Calu3 (cell line): ENCODE measurements around the gene CCDC127. TPM values are rescaled to one million over a fixed set of nuclear protein-coding genes. Genes with fewer than 3 reads are reported as not detected.

ENCODE experiments used
- BruUV-seq: library from RNA; stranded (reverse); fragments of 400-500 nt; replicated peaks from 2 replicates; lab custom pipeline; 2021; lab: Mats Ljungman, UMichigan
- CTCF ChIA-PET: fragments of 300-600 bp; sonication (Branson Sonifier 250); formaldehyde crosslinking; loops from one replicate; lab custom pipeline; 2022; ENCODE audit warnings: antibody characterized with exemption; lab: Charles Lee
- DNase-seq: peaks from one replicate; pipeline ENCODE4 v3.0.0; 2022
- H3K27ac Mint-ChIP-seq: one replicate; pipeline ENCODE4 v1.8.0; 2022; ENCODE audit warnings: mixed read lengths; ENCODE audit not compliant: unreplicated experiment
- H3K27me3 Mint-ChIP-seq: one replicate; pipeline ENCODE4 v1.8.0; 2022; ENCODE audit warnings: mixed read lengths; ENCODE audit not compliant: unreplicated experiment
- H3K36me3 Mint-ChIP-seq: one replicate; pipeline ENCODE4 v1.8.0; 2022; ENCODE audit warnings: mild to moderate bottlenecking, moderate library complexity, mixed read lengths; ENCODE audit not compliant: insufficient read depth, unreplicated experiment
- H3K4me1 Mint-ChIP-seq: one replicate; pipeline ENCODE4 v1.8.0; 2022; ENCODE audit warnings: mild to moderate bottlenecking, low read depth, mixed read lengths; ENCODE audit not compliant: unreplicated experiment
- H3K4me3 Mint-ChIP-seq: one replicate; pipeline ENCODE4 v1.8.0; 2022; ENCODE audit warnings: mild to moderate bottlenecking, low read depth, moderate library complexity, mixed read lengths; ENCODE audit not compliant: unreplicated experiment
- H3K9me3 Mint-ChIP-seq: one replicate; pipeline ENCODE4 v1.8.0; 2022; ENCODE audit warnings: low read depth, mixed read lengths; ENCODE audit not compliant: unreplicated experiment
- intact Hi-C: fragments of 100-400 bp; cut with micrococcal nuclease; formaldehyde crosslinking; loops from one replicate; pipeline ENCODE4 v1.10.0; 2022; ENCODE audit not compliant: unreplicated experiment
- total RNA-seq: library from RNA; stranded (reverse); gene quantifications from 2 replicates; pipeline ENCODE4 v1.2.3, GENCODE V29; 2022
- TF ChIP-seq, protein P1 (sequence below): fragments of 200-600 bp; IDR thresholded peaks from one replicate; pipeline ENCODE4 v1.8.0; 2022; ENCODE audit warnings: antibody characterized with exemption; ENCODE audit not compliant: unreplicated experiment

The CCDC127 gene
- total RNA-seq, 1 experiment from 2014 or later, result 7.3 TPM

DNA sequence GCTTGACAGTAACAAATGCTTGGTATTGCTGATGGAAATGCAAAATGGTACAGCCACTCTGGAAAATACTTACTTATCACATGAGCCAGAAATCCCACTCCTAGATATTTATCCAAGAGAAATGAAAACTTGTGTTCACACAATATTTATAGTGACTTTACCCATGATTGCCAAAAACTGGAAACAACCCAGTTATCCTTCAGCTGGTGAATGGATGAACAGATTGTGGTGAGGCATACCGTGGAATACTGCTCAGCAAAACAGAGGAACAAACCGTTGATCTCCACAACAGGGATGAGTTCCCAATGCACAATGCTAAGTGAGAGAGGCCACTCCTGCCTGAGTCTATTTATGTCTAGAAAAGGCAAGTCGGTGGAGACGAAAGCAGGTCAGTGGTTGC, 67.2 kb downstream of the CCDC127 start:
- no TSS peak for BruUV-seq
- intact Hi-C loops, result no loop called here
- TF ChIP-seq, protein P1, sequence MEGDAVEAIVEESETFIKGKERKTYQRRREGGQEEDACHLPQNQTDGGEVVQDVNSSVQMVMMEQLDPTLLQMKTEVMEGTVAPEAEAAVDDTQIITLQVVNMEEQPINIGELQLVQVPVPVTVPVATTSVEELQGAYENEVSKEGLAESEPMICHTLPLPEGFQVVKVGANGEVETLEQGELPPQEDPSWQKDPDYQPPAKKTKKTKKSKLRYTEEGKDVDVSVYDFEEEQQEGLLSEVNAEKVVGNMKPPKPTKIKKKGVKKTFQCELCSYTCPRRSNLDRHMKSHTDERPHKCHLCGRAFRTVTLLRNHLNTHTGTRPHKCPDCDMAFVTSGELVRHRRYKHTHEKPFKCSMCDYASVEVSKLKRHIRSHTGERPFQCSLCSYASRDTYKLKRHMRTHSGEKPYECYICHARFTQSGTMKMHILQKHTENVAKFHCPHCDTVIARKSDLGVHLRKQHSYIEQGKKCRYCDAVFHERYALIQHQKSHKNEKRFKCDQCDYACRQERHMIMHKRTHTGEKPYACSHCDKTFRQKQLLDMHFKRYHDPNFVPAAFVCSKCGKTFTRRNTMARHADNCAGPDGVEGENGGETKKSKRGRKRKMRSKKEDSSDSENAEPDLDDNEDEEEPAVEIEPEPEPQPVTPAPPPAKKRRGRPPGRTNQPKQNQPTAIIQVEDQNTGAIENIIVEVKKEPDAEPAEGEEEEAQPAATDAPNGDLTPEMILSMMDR, result no peak
- Mint-ChIP-seq H3K4me1 (no peaks in the 10 kb centered on the region), H3K4me3 (no peak overlapping the region), H3K9me3 (peaks cover 21% of the 10 kb centered on the region), H3K27ac (no peak overlapping the region), H3K36me3 (peaks cover 3% of the 10 kb centered on the region), H3K27me3 (peaks cover 40% of the 10 kb centered on the region)
- CTCF ChIA-PET, result no interaction called here
- DNase-seq, result no peak

DNA sequence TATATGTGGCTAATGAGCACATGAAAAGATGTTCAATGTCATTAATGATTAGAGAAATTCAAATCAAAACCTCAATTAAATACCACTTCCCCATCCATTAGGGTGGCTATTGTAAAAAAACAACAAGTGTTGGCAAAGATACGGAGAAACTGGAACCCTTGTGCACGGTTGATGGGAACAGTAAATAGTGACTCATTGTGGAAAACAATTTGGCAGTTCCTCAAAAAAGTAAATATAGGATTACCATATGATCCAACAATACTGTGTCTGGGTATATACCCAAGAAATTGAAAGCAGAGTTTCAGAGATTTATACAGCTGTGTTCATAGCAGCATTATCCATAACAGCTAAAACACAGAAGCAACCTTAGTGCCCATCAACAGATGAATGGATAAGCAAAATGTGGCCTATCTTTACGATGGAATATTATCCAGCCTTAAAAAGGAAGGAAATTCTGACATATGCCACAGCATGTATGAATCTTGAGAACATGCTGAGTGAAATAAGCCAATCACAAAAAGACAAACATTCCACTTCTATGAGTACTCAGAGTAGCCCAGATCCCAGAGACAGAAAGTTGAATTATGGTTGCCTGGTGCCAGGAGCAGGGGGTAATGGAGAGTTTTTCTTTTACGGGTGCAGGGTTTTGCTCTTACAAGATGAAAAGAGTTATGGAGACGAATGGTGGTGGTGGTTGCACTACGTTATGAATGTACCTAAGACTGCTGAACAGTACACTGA, 68.0 kb downstream of the CCDC127 start:
- Mint-ChIP-seq H3K27me3 (peaks cover 32% of the 10 kb centered on the region), H3K9me3 (peaks cover 21% of the 10 kb centered on the region), H3K27ac (no peak overlapping the region), H3K36me3 (peaks cover 3% of the 10 kb centered on the region), H3K4me1 (no peaks in the 10 kb centered on the region), H3K4me3 (no peak overlapping the region)
- TF ChIP-seq, protein P1, result no peak
- CTCF ChIA-PET, result no interaction called here
- no peak for DNase-seq
- intact Hi-C loops, result no loop called here
- BruUV-seq, result no TSS peak

DNA sequence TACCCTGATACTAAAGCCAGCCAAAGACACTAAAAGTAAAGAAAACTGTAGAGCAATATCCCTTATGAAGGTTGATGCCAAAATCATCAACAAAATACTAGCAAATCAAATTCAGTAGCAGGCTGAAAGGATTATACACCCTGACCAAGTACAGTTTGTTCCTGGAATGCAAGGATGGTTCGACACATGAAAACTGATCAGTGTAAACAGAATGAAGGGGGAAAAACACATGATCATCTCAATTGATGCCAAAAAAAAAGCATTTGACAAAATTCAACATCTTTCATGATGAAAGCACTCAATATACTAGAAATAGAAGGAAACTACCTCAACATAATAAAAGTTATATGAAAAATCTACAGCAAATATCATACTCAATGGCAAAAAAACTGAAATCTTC, 70.2 kb downstream of the CCDC127 start:
- Mint-ChIP-seq H3K9me3 (peaks cover 21% of the 10 kb centered on the region), H3K36me3 (peaks cover 3% of the 10 kb centered on the region), H3K4me1 (no peaks in the 10 kb centered on the region), H3K4me3 (no peak overlapping the region), H3K27ac (no peak overlapping the region), H3K27me3 (peaks cover 45% of the 10 kb centered on the region)
- intact Hi-C loops, result no loop called here
- TF ChIP-seq, protein P1, result no peak
- CTCF ChIA-PET, result no interaction called here
- no peak for DNase-seq
- BruUV-seq, result no TSS peak

Other genes with a start within 250 kb of the CCDC127 start
- gene PLEKHG4B, start 126.0 kb downstream of the CCDC127 start, total RNA-seq, result 1.5 and 1.7 TPM in 2 replicates
- not detected in 2 replicates for gene LRRC14B, start 26.7 kb downstream of the CCDC127 start, total RNA-seq
- gene SDHA, start 167 bp upstream of the CCDC127 start, total RNA-seq, result 96.9 and 107 TPM in 2 replicates
- 109 and 127 TPM in 2 replicates for gene PDCD6, start 53.5 kb upstream of the CCDC127 start, total RNA-seq
- 1.3 TPM in 2 replicates for gene AHRR, start 103.6 kb upstream of the CCDC127 start, total RNA-seq
- gene EXOC3, start 225.0 kb upstream of the CCDC127 start, total RNA-seq, result 63.8 and 69.4 TPM in 2 replicates